COLO829 (cell line): Measurements from ENCODE around the gene LGALS3.

Experiments
- DNase-seq: peaks from one replicate; pipeline ENCODE4 v3.0.0; 2012; ENCODE audit warnings: low spot score

The LGALS3 gene

DNA sequence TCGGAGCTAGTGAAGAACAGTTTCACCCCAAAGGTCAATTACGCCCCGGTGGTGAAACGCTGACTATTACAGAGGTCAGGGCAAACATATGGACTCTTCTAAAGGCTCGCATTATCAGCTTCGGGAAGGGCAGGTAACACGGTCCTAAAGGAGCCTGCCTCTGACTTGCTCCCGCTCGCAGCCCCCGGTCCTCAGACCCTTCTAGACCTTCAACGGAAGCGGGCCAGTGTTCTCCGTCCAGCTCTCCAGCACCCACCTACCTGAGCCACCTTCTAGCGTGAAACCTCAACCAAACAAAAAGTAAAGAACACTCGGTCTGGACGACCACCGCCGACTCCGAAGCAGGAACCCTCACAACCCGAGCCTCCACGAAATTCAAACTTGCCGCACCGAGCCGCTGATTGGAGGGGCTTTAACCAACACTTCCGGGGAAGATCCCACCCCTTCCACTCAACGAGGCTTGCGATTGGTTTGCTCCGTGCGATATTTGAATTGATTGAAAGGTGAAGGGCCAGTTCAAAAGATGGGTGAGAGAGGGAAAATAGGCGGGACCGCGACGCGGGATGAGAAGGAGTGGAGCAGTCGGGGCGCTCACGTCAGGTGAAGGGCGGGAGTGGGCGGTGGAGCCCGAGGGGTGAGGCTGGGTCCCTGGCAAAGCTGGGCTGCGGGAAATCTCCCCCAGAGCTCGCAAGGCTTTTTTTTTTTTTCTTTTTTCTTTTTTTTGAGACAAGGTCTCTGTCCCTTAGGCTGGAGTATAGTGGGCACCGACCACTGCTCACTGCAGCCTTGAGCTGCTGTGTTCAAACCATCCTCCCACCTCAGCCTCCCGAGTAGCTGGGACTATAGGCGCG lies 62.4 kb downstream of the LGALS3 start, which contains the start of gene DLGAP5:
DLGAP5 (minus strand) TSS at position 383 of the 851 bp plus-strand sequence. CDS start 2,406 bp downstream, outside the sequence.
- peak; percentile 97 for DNase-seq

DNA sequence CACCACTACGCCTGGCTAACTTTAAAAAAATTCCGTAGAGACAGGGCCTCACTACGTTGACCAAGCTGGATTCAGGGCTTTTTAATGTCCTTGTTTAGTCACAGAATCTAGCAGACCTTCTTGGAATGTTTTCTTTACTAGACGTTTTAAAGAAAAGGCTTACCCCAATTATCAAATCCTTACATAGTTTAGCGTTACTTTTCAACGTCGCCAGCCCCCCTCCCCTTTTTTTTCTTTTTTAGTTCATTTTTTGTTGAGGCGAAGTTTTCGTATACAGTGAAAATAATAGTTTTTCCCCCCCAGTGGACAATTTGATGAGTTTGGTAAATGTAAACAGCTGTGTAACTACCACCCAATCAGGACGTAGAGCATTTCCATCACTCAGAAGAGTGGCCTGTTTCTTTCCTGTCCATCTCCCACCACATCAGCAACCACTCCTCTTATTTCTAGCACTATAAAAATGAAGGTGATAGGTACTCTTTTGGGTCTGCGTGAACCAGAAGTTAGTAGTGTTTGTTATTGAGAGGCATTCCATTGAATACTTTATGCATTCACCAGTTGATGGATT lies 63.1 kb downstream of the LGALS3 start:
- no peak for DNase-seq

GRCh38 chr14:55194656-55195355 lies 65.8 kb downstream of the LGALS3 start:
- no peak for DNase-seq
